NCI-H1694 (cell line): Measurements from ENCODE around the gene IP6K3.

ENCODE experiments used
- DNase-seq: peaks from one replicate; lab custom pipeline; 2025; lab: John Stamatoyannopoulos, UW

The IP6K3 gene

DNA sequence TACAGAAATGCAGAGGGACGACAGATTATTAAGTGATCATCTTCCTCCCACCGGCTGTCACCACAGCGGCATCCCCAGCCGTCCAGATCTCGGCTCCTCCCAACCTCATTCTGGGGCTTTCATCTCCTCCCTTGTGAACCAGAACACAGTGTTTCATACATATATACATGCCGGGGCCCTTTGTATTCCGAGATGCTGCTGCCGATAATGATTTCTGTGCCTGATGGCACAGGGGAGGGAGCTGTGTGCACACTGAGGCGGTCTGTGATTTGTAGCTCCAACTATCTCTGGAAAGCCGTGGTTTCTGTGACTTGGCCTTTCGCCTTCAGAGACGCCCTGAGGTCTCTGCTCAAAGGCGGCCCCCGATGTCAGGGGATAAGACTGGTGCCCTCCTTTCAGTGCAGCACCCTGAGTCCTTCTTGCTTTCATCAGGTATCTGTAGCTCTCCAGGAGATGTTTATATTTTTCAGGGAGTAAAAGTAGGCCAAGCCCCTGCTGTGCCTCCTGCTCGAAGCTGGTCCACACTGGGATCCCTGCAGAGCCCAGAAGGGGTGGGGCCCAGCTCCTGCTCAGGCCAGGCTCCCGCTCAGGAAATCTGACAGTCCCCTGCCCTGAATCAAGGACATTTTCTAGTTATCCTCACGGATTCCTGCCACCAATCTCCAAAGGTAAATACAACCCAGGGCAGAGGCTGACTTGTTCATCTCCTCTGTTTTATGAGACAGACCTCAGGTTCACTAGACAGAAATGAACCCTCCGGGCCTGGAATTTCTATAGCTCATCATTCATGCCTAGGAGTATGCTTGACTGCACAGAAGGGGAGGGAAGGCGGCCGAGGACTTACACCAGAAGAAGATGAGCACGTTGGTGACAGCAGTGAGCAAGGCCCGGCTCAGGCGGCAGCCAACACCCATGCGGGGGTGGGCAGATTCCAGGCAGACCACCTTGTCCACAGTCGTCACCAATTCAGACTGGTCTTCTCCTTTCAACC, 31.0 kb upstream of the IP6K3 start:
- DNase-seq: no peak

DNA sequence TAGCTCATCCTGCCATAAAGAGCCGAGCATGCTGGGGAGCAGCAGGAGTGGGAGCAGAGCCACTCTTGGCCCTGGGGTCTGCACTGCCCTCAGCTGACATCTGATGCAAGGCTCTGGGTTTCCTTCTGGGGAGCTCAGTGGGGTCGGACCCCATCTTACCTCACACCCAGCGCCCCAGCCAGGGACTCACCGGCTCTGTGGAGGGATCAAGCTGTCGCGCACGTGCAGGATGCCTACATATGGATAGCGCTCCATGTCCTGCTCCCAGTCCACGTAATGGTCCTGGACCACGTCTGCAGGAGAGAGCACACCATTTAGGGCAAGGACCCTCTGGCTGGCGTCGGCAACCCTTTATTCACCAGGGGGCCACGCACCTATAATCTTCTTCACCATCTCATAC, 30.1 kb upstream of the IP6K3 start:
- no peak for DNase-seq

DNA sequence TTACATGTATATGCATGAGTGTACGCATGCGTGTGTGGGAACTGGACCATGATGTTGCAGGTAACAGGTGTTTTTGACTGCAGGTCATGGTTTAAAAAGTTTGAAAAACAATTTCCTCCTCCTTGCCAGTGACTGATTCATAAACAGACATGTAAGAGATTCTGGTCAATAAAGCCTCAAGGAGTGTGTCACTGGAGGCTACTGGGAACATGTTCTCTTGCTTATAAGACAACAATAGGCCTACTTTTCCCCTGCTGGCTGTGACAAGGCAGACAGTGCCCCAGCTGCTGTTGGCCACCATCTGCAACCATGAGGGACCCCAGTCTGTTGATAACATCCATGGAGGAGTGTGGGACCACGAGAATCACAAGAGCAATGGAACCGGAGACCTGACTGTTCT, 29.5 kb upstream of the IP6K3 start:
- DNase-seq: no peak

DNA sequence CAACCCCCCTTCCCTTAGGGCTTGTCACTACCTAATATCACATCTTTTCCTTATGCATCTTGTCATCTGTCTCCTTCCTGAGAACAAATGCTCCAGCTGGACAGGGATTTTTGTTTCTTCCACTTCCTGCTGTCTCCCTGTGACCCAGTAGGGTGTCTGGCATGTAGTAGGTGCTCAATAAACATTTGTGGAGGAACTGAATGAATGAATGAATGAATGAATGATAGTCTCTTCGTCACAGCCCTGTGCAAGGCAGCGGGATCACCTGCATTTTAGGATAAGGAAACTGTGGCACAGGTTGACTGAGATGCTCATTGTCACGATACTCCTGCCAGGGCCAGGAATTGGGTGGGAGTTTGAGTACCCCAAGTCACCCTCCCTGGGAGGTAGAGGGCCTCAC, 28.1 kb upstream of the IP6K3 start:
- no peak for DNase-seq

DNA sequence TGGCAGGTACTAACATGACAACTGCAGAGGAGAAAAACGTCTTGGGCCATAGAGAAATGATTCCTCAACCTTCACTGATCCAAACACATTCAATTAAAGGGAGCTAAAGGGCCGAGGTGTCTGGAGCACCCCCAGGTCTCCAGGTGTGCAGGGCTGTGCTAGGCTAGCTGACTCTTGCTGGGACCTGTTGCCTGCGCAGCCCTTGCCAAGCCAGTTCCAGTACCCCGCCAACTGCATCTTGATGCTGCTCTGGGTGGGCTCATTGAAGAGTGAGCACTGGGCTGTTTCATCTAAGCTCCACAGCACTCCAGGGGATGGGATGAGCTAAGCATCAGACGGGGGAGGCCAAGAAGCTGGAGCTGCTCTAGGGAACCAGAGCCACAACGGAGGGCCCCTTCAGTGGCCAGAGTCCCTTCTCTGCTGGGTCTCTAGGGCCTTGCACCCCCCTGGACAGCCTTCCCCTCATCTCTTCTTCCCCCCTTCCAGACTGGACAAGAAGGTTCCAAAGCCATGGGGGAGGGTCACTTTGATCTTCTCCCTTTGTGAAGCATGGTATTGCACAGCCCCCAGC, 26.3 kb upstream of the IP6K3 start:
- DNase-seq: no peak

DNA sequence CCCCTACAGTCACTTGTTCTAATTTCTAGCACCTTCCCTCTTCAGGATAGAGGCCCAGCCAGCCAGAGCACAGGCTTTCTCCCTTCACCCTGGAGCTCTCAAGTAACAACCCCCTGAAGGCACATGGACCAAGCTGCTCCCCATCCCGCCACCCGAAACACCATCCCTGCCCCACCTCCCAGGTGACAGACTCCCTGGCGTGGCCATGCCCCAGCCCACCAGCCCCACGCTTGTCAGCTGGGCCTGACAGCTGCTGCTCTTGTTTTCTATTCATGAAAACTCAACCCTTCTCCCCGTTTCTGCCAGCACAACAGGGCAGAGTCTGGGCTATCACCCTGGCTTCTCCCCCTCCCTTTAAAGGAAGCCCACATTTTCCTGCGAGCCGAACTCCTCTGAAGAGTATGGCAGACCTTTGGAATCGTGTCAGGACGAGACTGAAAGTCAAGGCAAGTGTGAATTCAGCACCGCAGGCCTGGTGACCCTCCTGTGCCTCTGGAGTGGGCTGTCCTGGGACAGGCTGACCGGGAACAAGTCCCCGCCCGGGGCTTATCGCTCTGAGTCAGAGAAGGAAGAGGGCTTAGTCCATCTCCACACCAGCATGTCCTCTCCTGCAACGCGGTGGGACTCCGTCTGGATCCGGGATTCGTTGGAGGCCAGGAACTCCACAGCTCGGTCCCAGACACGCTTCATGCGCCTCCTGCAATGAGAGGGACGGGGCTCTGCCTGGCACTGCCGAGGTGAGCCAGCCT, 25.6 kb upstream of the IP6K3 start:
- no peak for DNase-seq

DNA sequence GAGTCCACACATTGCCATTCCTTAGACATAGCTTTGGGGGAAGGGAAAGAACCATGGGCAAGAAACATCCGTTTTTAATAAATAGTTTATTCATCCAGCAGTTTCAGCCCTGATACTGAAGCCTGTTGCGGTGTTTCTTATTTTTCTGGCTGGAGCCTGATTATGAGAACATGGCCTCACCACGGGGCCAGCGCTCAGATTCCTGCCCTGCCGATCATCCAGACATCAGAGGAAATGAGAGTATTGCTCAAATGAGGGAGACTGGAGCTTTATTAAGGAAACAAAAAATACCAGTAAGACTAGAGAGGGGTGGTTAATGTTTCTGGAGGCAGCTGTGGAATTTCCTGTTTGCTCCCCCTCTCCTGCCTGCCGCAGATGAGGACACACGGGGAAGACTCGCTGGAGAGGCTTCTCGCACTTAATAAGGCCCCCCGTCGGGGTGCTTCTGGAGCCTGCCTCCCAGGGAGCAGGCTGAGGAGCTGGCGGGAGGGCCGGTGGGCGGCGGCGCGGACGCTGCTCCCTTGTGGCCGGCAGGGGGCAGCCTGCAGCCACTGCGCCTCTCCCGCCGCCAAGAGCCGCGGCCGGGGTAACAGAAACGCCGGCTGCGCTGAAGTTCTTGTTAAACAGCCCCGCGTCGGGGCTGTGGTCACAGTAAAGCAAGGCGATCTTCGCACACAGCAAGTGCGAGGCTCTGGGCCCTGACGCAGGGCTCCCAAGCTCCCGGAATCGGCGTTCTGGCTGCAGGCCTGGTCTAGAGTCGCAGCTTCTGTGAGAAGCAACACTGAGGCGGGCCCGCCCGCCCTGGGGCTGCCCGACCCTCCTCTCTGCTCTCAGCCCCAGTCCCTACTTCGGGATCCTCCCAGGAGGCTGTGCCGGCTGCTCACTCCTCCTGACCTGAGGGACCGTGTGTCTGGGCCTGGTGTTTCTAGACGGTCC, 24.7 kb upstream of the IP6K3 start:
- DNase-seq: peak; percentile 44

DNA sequence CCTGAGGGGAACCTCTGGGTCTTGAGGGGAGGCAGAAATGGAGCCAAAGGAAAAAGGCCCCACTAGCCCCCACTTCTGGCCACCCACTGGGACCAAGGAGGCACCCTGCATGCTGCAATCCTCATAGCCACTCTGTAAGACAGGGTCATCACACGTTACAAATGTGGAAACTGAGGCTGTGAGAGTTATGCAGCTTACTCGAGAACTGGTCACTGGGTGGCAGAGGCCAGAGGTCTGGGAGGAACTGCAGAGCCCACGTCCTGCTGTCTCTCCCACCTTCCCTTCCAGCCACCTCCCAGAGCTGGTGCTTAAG, 24.1 kb upstream of the IP6K3 start:
- DNase-seq: no peak

DNA sequence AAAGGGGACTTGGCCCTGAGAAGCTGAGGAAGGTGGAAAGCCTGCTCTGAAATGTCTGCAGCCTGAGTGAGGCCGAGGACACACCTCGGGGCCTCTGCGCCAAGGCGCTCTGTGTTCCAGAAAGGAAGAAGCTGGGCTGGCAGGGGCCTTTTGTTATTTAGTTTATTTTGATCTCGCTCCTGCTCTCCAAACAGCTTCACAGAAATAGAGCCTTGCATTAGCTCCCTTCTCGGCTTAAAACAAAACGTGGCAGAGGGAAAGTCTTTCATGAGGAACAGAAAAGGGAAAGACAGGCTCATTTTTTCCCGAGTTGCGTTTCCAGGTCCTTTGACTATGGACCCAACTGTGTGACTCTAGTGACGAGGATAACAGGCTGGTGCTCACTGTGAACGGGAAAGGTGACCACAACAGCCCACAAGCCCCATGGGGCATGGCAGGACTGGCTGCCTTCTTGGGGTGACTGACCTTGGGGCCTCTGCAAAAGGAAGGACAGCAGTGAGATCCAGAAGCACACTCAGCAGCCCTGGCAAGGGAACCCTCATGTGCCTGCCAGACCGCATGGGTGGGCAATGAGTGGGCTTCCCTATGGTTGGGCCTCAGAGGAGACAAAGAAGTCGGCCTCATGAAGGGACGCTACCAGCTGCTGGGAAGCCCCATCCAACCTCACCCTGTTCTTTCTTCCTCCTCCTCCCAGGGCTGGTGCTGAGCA, 23.6 kb upstream of the IP6K3 start:
- DNase-seq: no peak

DNA sequence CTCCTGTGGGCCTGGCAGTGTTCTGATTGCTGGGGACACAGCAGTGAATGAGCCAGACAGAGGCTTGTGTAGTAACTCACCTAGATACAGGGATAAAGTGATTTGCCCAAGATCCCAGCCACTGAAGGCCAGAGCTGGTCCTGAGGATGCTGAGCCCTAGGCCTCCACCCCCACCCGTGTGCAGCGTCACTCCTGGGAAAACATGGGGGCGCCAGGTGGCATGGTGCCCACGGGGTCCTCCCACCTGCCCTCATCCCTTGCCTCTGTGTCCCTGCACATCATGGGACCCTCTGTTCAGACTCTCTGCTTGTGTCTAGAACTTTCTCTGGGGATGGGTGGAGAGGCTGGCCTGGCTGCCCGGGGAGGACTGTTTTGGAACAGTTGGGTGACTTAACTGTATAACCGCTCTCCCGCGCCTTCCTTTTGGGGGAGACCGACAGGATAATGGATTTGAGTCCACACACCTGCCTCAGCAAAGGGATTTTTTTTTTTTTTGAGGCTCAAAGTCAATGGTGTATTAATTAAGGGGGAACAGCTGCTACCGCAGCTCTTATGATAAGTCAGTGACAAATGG, 22.6 kb upstream of the IP6K3 start:
- DNase-seq: no peak

DNA sequence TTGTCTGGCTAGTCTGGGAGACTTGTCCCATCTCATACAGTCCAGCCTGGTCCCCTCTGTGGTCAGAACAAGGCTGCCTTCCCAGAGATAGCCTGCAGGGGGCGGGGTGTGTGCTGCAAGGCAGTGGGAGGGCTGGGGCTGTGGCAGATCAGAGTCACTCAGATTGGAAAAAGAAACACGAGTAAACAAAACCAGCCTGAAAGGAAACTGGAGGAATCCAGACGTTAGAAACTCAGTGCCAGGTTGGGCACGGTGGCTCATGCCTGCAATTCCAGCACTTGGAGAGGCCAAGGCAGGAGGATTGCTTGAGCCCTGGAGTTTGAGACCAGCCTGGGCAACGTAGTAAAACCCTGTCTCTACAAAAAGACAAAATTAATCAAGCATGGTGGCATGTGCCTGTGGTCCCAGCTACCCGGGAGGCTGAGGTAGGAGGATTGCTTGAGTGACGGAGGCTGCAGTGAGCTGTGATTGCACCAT, 22.0 kb upstream of the IP6K3 start:
- no peak for DNase-seq

DNA sequence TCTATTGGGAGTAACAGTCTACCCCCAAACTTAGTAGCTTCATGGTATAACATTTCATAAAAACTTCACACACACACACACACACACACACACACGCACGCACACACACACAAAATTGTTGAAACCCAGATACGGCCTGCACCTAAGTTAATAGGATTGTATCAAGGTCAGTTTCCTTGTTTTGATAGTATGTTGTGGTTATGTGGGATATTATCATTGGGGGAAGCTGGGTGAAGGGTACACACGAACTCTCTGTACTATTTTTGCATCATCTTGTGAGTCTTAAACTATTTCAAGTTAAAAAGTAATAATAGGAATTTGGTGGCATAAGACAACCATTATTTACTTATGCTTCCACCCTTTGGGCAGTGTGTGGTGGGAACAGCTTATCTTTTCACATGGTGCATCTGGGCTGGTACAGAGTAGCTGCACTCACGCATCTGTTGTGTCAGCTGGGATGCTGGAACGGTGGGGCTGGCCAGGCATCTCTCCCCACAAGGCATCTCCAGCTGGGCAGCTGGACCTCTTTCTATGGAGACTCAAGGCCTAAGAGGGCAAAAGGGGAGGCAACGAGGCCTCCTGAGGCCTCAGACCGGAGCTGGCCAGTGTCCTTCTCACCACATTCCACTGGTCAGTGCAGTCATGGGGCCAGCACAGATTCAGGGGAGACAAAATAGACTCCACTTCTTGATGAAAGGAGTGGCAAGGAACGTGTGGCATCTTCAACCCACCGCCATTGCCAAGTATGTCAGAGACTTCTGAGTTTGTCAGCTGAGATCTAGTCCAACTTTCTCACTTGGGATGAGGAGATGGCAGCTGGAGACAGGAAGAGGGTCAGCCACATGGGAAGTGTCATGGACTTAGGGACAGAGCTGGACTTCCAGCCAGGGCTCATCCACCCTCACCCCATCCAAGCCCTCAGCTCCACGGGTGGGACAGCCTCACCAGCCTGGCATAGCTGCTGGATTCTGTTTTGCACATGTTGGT, 20.5 kb upstream of the IP6K3 start:
- no peak for DNase-seq

DNA sequence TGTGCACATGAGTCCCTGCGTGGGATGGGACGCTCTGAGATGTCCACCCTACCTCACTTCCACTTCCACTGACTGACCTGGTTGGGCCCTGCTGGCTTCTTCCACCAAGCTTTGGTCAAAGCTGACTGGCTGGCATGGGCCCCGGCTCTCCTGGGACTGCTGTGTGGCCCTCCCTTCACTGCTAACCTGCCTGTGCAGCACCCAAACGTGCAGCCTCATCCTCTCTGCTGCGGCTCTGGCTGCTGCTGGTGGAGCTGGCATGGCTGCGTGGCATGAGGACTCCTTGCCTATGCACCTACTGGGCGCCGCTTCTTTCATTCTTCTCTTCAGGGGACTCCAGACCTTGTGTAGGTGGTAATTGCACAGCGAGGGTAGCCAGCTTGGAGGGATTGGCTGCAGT, 18.7 kb upstream of the IP6K3 start:
- no peak for DNase-seq

DNA sequence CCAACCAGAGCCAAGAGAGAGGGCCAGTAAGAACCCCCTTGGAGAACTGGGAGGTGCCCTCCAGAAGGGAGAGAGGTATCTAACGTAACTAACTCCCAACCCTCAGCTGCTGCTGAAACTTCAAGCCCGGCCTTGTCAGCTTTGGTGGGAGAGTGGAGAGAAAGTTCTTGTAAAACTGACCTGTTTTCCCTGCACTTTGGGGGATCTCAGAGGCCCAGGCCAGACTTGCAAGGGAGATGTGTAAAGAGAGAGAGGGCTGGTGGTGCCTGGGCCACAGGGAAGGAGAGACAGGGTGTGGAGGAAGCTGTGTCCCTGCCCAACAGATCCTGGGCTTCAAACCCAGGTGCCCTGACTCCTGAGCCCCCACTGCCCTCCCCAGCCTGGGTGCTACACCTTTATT, 17.3 kb upstream of the IP6K3 start:
- DNase-seq: no peak

DNA sequence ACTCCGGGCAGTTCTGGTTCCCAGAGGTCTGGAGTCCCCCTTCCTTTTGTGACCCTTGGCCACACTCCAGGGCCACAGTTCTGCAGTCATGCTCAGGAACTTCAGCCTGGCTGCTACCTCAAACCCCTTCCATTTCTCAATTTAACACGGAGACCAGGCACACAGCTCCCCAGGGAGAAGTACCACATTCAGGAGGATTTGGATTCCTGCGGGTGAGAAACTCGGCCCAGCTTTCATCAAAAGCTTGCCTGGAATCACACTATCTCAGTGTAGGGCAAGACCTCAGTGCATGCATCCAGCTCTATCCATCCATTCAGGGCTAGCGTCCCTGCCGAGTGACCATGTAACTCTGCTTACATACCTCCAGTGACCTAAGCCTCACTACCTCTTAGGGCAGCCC, 16.8 kb upstream of the IP6K3 start:
- no peak for DNase-seq

DNA sequence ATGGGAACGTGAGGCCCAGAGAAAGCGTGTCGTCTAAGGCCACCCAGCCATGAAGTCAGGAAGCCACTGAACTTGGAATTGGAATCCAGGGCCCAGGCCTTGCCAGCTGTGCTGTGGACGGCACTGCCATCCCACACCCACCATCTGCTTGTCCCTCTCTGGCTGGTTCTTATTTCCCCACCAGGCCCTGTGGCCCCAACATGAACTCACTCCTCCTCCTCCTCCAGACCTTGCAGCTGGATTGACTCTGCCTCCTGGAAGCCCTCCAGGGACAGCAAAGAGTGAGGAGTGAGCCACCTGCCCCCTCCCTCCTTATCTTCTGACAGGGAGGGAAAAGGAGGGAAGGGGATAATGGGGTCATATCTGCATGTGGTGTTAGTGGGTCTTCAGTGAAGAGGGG, 16.0 kb upstream of the IP6K3 start:
- no peak for DNase-seq

DNA sequence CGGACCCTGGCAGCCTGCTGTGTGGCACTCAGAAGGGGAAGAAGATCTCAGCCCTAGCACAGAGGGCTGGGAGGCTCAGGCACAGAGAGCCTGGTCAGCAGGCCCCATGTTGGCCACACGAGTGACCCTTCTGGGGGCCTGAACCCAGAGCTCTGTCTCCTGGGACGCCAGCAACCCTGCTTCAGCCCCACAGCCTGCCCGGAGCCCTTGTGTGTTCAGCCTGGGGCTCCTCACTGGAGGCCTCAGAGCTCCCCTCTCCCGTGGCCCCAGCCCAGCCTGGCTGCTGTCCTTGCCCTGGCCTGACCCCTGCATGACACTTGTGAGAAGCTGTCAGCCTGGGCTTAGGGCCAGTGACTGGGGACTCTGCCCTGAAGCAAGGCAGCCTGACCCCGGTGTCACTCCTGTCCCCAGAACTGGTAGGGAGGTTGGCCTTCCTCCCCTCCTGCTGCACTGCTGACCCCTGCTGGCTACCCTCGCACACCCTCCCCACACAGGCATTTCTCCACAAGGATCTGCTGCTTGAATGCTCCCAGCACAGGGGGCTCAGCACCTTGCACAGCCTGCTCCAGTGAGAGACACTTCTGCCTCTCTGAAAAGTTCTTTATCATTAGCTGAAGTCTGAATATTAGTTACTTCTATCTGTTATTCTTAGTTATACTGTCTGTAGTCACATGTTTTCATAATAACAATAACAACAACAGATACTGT, 15.4 kb upstream of the IP6K3 start:
- no peak for DNase-seq

DNA sequence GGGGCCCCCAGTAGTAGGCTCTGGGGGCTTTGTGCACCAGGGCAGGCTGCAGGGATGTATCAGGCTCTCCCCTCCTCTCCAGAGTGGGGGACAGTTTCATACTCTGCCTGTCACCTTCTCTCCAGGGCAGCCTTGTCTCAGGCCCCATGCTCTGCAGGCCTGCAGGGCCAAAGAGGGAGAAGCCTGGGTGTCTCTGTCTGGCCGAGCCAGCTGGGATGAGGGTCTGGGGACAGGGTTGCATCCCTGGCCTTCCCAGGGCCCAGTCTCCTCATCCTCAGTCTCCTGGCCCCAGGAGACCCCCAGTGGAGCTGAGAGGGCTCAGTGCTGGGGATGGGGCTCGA, 14.8 kb upstream of the IP6K3 start:
- DNase-seq: no peak
